GM19023 (cell line): ENCODE results near the gene OR51A7.
"Not testable (repeated sequence)": the region's sequence is repeated elsewhere in the genome, so short reads cannot be mapped to it uniquely, and the experiment has no call there.

Source experiments
- ATAC-seq: cut with Tn5 transposase; IDR thresholded peaks from one replicate; pipeline ENCODE4 v1.9.1; 2021; ENCODE audit warnings: mild to moderate bottlenecking, moderate library complexity; ENCODE audit not compliant: unreplicated experiment

Gene OR51A7

GRCh38 chr11:4955613-4956012 lies 52.0 kb downstream of the OR51A7 start, which contains the start of gene OR51A2:
Gene OR51A2, minus strand, starts transcription at chr11:4955713. Its CDS starts 0 bp downstream, at chr11:4955713.
- not testable (repeated sequence) for ATAC-seq

GRCh38 chr11:4957396-4957795 lies 53.8 kb downstream of the OR51A7 start:
- ATAC-seq, result no peak
